ENCODE data around the gene ZBTB8OS. TPM values are rescaled to one million over a fixed set of nuclear protein-coding genes. Genes with fewer than 3 reads are reported as not detected.

ZBTB8OS gene
- total and polyA plus RNA-seq, 9 of the 15 experiments (the other 6 are each of a cell fraction or from before 2014, with no cell fraction given), result 54.8 to 230 (median 107) TPM

DNA sequence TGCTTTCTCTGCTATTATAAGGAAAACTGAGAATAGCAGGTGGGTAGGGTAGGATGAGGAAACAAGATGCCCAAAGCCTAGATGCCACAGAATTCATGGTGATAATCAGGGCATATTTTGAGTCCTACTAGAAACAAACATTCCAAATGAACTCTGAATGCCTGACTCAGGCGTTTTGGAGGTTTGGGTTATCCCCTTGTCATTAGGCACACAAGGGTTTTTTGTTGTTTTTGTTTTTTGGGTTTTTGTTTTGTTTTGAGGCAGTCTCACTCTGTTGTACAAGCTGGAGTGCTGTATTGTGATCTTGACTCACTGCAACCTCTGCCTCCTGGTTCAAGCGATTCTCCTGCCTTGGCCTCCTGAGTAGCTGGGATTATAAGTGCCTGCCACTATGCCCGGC lies 33.0 kb upstream of the ZBTB8OS start:
- H3K27ac ChIP-seq (ENCODE audit: extremely low read depth, low read depth, low read length), result no peak overlapping the region
- no peak overlapping the region for H3K4me2 ChIP-seq (ENCODE audit: insufficient read depth, low read length)
- intact Hi-C loops (cut with micrococcal nuclease), result no loop called here
- POLR2A ChIA-PET, result interaction anchor here (1.3 to 2.1 kb wide), 2 partner anchors 10 to 11 kb away, joined by 4 to 9 read pairs; no protein-coding TSS in a partner anchor
- CTCF ChIA-PET (ENCODE audit: low intra/inter-chr PET ratio), result no interaction called here
- ATAC-seq (no peak), FAIRE-seq (no peak), DNase-seq (ENCODE audit: extremely low read depth in 1 of 4, low spot score in 3 of 4) (no peak)
- in situ Hi-C loops (cut with MboI), result no loop called here
- H3K9ac ChIP-seq (ENCODE audit: insufficient read depth in 1 of 2, low read depth in 2 of 2, low read length in 2 of 2), result no peak overlapping the region
- no peaks in the 10 kb centered on the region for H3K27me3 ChIP-seq (ENCODE audit: control insufficient read depth in 2 of 2, insufficient read depth in 2 of 2, low read length in 2 of 2)
- H3K4me1 ChIP-seq (replicated peaks in 1 of 2; ENCODE audit: control insufficient read depth in 2 of 2, insufficient read depth in 2 of 2, low read length in 2 of 2), result no peaks in the 10 kb centered on the region
- BruUV-seq (replicated peaks), result no TSS peak
- no peak overlapping the region for H2AFZ ChIP-seq (ENCODE audit: low read depth, low read length)
- no peak overlapping the region for H3K4me3 ChIP-seq
- no peaks in the 10 kb centered on the region for H3K9me1 ChIP-seq (ENCODE audit: control insufficient read depth, insufficient read depth, low read length)
- H3K9me3 ChIP-seq (replicated peaks; ENCODE audit: control insufficient read depth, insufficient read depth, low read depth, low read length), result no peaks in the 10 kb centered on the region
- H3K79me2 ChIP-seq (ENCODE audit: control insufficient read depth, insufficient read depth, low read length), result no peaks in the 10 kb centered on the region
- H4K20me1 ChIP-seq (replicated peaks; ENCODE audit: control insufficient read depth, insufficient read depth, low read length), result 0 out of 2 replicates have a peak, but pooled peaks cover 3% of the 10 kb centered on the region
- peaks cover 77% of the 10 kb centered on the region for H3K36me3 ChIP-seq (ENCODE audit: control insufficient read depth, insufficient read depth, low read length)
- 85% methylated on average over 3 of the region's 3 CpGs for WGBS (ENCODE audit: insufficient coverage, low coverage, missing lambda C conversion rate)
- TF ChIP-seq CTBP1 (IDR thresholded peaks at IDR 0.05; ENCODE audit: borderline replicate concordance), result no peak
- TF ChIP-seq C11orf30 (IDR thresholded peaks at IDR 0.05; ENCODE audit: low read depth), result peak; percentile 52
- peak; percentile 61 for TF ChIP-seq ZNF316 (IDR thresholded peaks at IDR 0.05)
- TF ChIP-seq, protein P1, sequence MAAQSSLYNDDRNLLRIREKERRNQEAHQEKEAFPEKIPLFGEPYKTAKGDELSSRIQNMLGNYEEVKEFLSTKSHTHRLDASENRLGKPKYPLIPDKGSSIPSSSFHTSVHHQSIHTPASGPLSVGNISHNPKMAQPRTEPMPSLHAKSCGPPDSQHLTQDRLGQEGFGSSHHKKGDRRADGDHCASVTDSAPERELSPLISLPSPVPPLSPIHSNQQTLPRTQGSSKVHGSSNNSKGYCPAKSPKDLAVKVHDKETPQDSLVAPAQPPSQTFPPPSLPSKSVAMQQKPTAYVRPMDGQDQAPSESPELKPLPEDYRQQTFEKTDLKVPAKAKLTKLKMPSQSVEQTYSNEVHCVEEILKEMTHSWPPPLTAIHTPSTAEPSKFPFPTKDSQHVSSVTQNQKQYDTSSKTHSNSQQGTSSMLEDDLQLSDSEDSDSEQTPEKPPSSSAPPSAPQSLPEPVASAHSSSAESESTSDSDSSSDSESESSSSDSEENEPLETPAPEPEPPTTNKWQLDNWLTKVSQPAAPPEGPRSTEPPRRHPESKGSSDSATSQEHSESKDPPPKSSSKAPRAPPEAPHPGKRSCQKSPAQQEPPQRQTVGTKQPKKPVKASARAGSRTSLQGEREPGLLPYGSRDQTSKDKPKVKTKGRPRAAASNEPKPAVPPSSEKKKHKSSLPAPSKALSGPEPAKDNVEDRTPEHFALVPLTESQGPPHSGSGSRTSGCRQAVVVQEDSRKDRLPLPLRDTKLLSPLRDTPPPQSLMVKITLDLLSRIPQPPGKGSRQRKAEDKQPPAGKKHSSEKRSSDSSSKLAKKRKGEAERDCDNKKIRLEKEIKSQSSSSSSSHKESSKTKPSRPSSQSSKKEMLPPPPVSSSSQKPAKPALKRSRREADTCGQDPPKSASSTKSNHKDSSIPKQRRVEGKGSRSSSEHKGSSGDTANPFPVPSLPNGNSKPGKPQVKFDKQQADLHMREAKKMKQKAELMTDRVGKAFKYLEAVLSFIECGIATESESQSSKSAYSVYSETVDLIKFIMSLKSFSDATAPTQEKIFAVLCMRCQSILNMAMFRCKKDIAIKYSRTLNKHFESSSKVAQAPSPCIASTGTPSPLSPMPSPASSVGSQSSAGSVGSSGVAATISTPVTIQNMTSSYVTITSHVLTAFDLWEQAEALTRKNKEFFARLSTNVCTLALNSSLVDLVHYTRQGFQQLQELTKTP (IDR thresholded peaks at IDR 0.05; ENCODE audit: low read depth in 1 of 2, partially characterized antibody in 2 of 2), result no peak
- TF ChIP-seq SUPT5H (IDR thresholded peaks at IDR 0.05), result peak; percentile 59; the same call in 1 of the 2 replicates
- TF ChIP-seq POLR2B (IDR thresholded peaks at IDR 0.05; ENCODE audit: low read depth, partially characterized antibody), result peak; percentile 49
- TF ChIP-seq, protein P2, sequence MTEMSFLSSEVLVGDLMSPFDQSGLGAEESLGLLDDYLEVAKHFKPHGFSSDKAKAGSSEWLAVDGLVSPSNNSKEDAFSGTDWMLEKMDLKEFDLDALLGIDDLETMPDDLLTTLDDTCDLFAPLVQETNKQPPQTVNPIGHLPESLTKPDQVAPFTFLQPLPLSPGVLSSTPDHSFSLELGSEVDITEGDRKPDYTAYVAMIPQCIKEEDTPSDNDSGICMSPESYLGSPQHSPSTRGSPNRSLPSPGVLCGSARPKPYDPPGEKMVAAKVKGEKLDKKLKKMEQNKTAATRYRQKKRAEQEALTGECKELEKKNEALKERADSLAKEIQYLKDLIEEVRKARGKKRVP (CRISPR knock-in tag; IDR thresholded peaks at IDR 0.05), result no peak
- TF ChIP-seq ZNF253 (CRISPR knock-in tag; conservative IDR thresholded peaks at IDR 0.05), result no peak
- TF ChIP-seq LCOR (CRISPR knock-in tag; IDR thresholded peaks at IDR 0.05), result 0 out of 2 replicates have a peak, but pooled peaks have one; percentile 26
- TF ChIP-seq POLR2AphosphoS2 (IDR thresholded peaks at IDR 0.05; ENCODE audit: low read length), result 0 out of 2 replicates have a peak, but pooled peaks have one; percentile 13
- TF ChIP-seq POLR2AphosphoS5 (IDR thresholded peaks at IDR 0.05; ENCODE audit: control insufficient read depth, insufficient read depth, low read depth, low read length), result peak; percentile 41; the same call in 1 of the 2 replicates
- peak; percentile 50 for TF ChIP-seq POLR2A (conservative IDR thresholded peaks at IDR 0.05)
